ENCODE data around the gene PDE4D. TPM values are rescaled to one million over a fixed set of nuclear protein-coding genes. Genes with fewer than 3 reads are reported as not detected.

Gene PDE4D
- total RNA-seq, 4 donors from 2014 or later = 6.7 to 21.0 (median 15.0) TPM

- H3K4me3 ChIP-seq (ENCODE audit: low read depth, poor library complexity, severe bottlenecking) = no peak overlapping the region
- no peak for DNase-seq (ENCODE audit: low spot score in 2 of 2)
- no peak for TF ChIP-seq POLR2A (IDR thresholded peaks at IDR 0.05)
- no peak for TF ChIP-seq CTCF (IDR thresholded peaks at IDR 0.05)
- 96 to 97% methylated on average over 2 of the region's 2 CpGs for WGBS, 2 donors
- intact Hi-C loops (cut with DNase I; ENCODE audit: low total_unique reads) = no loop called here
Observed at GRCh38 chr5:59729820-59730219, 163.7 kb downstream of the PDE4D start.

GRCh38 chr5:59729357-59729756, 164.2 kb downstream of the PDE4D start:
- H3K4me3 ChIP-seq (ENCODE audit: low read depth, poor library complexity, severe bottlenecking) = no peak overlapping the region
- TF ChIP-seq POLR2A (IDR thresholded peaks at IDR 0.05) = no peak
- TF ChIP-seq CTCF (IDR thresholded peaks at IDR 0.05) = no peak
- WGBS, 2 donors = 97 to 98% methylated on average over 3 of the region's 3 CpGs
- no peak for DNase-seq (ENCODE audit: low spot score in 2 of 2)
- intact Hi-C loops (cut with DNase I; ENCODE audit: low total_unique reads) = no loop called here

GRCh38 chr5:59728356-59728755, 165.2 kb downstream of the PDE4D start:
- DNase-seq (ENCODE audit: low spot score in 2 of 2) = no peak
- WGBS, 2 donors = 43 to 53% methylated on average over 1 of the region's 1 CpG
- intact Hi-C loops (cut with DNase I; ENCODE audit: low total_unique reads) = no loop called here
- no peak overlapping the region for H3K4me3 ChIP-seq (ENCODE audit: low read depth, poor library complexity, severe bottlenecking)
- TF ChIP-seq POLR2A (IDR thresholded peaks at IDR 0.05) = no peak
- no peak for TF ChIP-seq CTCF (IDR thresholded peaks at IDR 0.05)

- 64 to 74% methylated on average over 2 of the region's 2 CpGs for WGBS, 2 donors
- DNase-seq (ENCODE audit: low spot score in 2 of 2) = no peak
- H3K4me3 ChIP-seq (ENCODE audit: low read depth, poor library complexity, severe bottlenecking) = no peak overlapping the region
- intact Hi-C loops (cut with DNase I; ENCODE audit: low total_unique reads) = no loop called here
- TF ChIP-seq POLR2A (IDR thresholded peaks at IDR 0.05) (no peak), CTCF (IDR thresholded peaks at IDR 0.05) (no peak)
Observed at GRCh38 chr5:59727186-59727585, 166.3 kb downstream of the PDE4D start.

GRCh38 chr5:59725392-59725767, 168.1 kb downstream of the PDE4D start:
- no peak for TF ChIP-seq POLR2A (IDR thresholded peaks at IDR 0.05)
- no peak for TF ChIP-seq CTCF (IDR thresholded peaks at IDR 0.05)
- 80 to 83% methylated on average over 1 of the region's 1 CpG for WGBS, 2 donors
- H3K4me3 ChIP-seq (ENCODE audit: low read depth, poor library complexity, severe bottlenecking) = no peak overlapping the region
- no peak for DNase-seq (ENCODE audit: low spot score in 2 of 2)
- intact Hi-C loops (cut with DNase I; ENCODE audit: low total_unique reads) = no loop called here
